LNCAP (cell line): ENCODE measurements around the gene PLIN4.
A peak's percentile ranks its signal among the peaks of the same experiment; 100 is the strongest.

ENCODE experiments used
- CTCF ChIP-seq: fragments of 450-650 bp; IDR thresholded peaks from 2 replicates; pipeline ENCODE4 v1.5.1; 2017; ENCODE audit warnings: mild to moderate bottlenecking

Gene PLIN4

GRCh38 chr19:4467835-4468234 is 50.5 kb downstream of the PLIN4 start:
- TF ChIP-seq CTCF: no peak

- TF ChIP-seq CTCF: no peak
These were observed 53.3 kb downstream of the PLIN4 start for GRCh38 chr19:4464815-4465581.

- no peak for TF ChIP-seq CTCF
These were observed 60.5 kb downstream of the PLIN4 start, which contains the start of gene UBXN6 for GRCh38 chr19:4457654-4458395. UBXN6 (minus strand) TSS chr19:4457794; CDS start chr19:4457697, 97 bp downstream.

- no peak for TF ChIP-seq CTCF
These were observed 61.2 kb downstream of the PLIN4 start for GRCh38 chr19:4456843-4457653.

- TF ChIP-seq CTCF: no peak
These were observed 61.8 kb downstream of the PLIN4 start for GRCh38 chr19:4456476-4456842.

- TF ChIP-seq CTCF: 0 out of 2 replicates have a peak, but pooled peaks have one; percentile 14
These were observed 62.4 kb downstream of the PLIN4 start for GRCh38 chr19:4455719-4456475.
